ENCODE results near the gene POLR1F. TPM values are rescaled to one million over a fixed set of nuclear protein-coding genes. Genes with fewer than 3 reads are reported as not detected.
"Not testable (repeated sequence)": the region's sequence is repeated elsewhere in the genome, so short reads cannot be mapped to it uniquely, and the experiment has no call there.

POLR1F gene
- total RNA-seq, 1 experiment from 2014 or later: 55.8 TPM

DNA sequence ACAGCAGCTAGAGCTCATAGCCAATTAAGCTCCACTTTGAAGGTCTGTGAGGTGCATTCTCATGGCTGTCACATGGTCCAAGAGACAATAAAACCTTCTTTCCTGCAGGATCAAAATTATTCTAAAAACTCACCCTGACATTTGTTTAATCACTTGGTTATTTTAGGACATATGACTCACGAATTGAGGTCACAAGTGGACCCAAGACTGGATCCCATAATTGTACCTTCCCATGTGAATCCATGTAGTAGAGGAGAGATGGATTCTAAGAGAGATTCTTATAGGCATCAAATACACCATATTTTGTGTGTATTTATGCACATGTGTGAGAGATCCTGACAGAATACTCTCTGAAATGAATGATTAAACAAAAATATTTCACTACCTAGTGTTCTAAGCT, 18.1 kb downstream of the POLR1F start:
- DNase-seq (ENCODE audit: low read depth, low spot score): peak; percentile 53
- in situ Hi-C loops (cut with HindIII; ENCODE audit: low pct_unique_long_range_greater_than_20kb, low sequenced_read_pairs): no loop called here

DNA sequence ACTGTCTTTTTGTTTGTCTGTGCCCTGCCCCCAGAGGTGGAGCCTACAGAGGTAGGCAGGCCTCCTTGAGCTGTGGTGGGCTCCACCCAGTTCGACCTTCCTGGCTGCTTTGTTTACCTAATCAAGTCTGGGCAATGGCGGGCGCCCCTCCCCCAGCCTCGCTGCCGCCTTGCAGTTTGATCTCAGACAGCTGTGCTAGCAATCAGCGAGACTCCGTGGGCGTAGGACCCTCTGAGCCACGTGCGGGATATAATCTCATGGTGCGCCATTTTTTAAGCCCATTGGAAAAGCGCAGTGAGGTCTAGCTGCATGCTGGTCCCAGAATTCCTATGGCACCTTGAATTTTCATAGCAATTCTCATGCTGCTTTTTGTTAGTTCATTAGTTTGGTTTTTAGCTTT, 19.7 kb downstream of the POLR1F start:
- in situ Hi-C loops (cut with HindIII; ENCODE audit: low pct_unique_long_range_greater_than_20kb, low sequenced_read_pairs); DNase-seq (ENCODE audit: low read depth, low spot score): not testable (repeated sequence)

DNA sequence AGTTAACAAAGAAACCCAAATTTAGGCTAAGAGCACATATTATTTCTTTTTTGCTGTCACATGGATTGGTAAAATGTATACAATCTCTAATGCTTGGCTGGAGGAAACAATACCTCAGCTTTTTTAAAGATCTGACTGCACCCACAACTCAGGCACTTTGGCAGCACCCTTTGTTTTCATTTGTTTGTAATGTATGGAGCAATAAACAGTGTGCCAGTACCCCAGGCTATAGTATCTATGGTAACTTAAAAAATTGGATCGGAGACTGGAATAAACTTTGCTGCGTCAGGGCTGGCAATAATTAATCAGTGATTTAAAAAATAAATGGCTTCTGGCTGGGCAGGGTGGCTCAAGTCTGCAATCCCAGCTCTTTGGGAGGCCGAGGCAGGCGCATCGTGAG, 27.2 kb downstream of the POLR1F start:
- in situ Hi-C loops (cut with HindIII; ENCODE audit: low pct_unique_long_range_greater_than_20kb, low sequenced_read_pairs): no loop called here
- no peak for DNase-seq (ENCODE audit: low read depth, low spot score)

DNA sequence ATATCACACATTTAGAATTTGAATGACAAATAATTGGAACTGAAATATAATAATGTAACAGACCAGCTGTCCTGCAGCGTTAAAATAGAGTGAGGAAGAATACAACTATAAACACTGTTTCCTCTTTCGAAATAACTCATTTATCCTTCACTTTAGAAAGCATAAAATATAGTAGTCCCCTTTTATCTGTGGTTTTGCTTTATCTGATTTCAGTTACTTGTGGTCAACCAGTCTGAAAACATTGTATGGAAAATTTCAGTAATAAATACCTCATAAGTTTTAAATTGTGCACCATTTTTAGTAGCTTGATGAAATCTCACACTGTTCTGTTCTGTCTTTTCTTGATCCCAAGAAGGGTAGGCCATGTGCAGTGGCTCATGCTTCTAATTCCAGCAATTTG, 31.7 kb downstream of the POLR1F start:
- peak; percentile 20 for DNase-seq (ENCODE audit: low read depth, low spot score)
- in situ Hi-C loops (cut with HindIII; ENCODE audit: low pct_unique_long_range_greater_than_20kb, low sequenced_read_pairs): no loop called here

DNA sequence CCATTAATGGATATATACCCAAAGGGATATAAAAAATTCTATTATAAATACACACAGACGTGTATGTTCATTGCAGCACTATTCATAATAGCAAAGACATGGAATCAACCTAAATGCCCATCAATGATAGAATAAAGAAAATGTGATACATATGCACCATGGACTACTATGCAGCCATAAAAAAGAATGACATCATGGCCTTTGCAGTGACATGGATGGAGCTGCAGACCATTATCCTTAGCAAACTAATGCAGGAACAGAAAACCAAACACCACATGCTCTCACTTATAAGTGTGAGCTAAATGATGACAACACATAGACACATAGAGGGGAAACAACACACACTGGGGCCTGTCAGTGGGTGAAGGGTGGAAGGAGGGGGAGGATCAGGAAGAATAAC, 33.0 kb downstream of the POLR1F start:
- in situ Hi-C loops (cut with HindIII; ENCODE audit: low pct_unique_long_range_greater_than_20kb, low sequenced_read_pairs): no loop called here
- no peak for DNase-seq (ENCODE audit: low read depth, low spot score)

DNA sequence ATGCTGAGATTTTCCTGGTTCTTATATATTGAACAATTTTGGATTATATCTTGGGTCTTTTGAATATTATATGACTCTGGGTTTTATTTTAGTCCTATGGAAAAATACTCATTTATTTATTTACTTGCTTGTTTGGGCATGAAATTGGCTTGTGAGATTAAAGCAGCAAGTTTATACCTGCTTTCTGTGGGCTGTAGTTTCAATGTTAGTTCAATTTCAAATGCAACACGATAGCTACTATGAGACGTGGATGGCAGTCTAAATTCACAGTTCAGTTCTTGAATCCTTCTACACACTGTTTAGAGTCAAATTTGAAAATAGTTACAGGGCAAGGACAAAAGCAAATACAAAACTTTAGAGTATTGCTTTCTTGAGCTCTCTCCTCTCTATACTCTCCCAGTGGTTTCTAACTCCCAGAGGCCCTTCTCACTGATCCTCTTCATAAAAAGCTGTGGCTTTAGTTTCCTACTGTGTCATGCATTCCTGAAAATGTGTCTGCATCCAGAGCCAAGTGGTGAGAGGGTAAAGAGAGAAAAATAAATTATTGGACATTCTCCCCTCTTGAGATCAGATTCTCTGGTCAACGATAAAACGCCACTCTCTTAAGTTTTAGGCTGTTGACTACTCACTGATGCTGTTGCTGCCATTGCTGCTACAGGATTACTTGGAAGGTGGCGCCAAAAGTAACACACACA, 34.4 kb downstream of the POLR1F start:
- DNase-seq (ENCODE audit: low read depth, low spot score): no peak
- in situ Hi-C loops (cut with HindIII; ENCODE audit: low pct_unique_long_range_greater_than_20kb, low sequenced_read_pairs): no loop called here

DNA sequence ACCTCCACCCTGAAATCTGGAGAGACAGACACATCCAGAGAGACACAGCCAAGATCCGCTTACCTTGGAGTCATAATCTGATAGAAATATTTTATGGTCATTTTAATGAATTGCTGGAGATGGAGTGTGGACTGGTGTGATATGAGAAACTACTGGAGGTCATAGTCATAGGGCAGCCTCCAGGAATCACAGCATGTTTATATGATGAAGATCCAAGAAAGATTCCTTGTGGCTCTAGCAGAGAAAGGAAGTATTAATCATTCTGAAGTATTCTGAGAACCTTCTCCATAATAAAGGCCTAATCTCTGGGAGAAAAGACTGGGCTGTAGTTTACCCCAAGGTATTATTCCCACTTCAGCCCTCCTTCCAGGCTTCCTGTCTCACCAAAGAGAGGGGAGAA, 38.0 kb downstream of the POLR1F start:
- DNase-seq (ENCODE audit: low read depth, low spot score): no peak
- in situ Hi-C loops (cut with HindIII; ENCODE audit: low pct_unique_long_range_greater_than_20kb, low sequenced_read_pairs): no loop called here

DNA sequence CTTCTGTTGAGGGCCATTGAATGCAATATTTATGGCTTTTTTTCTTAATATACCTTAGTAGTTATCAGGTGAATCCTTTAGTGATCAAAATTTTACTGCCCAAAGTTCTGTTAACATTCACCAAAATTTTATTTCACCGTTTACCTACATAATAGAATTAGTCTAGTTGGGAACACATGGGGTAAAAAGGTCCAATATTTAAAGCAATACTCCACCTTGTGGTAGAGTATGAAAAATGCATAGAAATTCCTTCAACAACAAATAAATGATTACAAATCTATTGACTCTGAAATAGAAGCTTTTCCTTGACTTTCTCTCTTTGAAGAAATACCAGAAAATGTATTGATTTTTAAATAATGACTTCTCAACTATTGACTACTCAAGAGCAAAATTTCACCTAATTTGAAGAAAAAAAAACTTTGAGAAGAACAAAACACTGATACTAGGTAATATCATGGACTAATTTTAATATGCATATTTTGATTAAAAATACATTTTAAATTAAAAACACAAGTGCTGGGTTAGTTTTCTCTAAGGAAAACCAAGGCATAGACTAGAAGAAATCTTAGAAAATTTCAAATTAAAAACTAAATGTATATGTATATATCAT, 43.3 kb downstream of the POLR1F start:
- peak; percentile 62 for DNase-seq (ENCODE audit: low read depth, low spot score)
- in situ Hi-C loops (cut with HindIII; ENCODE audit: low pct_unique_long_range_greater_than_20kb, low sequenced_read_pairs): no loop called here

DNA sequence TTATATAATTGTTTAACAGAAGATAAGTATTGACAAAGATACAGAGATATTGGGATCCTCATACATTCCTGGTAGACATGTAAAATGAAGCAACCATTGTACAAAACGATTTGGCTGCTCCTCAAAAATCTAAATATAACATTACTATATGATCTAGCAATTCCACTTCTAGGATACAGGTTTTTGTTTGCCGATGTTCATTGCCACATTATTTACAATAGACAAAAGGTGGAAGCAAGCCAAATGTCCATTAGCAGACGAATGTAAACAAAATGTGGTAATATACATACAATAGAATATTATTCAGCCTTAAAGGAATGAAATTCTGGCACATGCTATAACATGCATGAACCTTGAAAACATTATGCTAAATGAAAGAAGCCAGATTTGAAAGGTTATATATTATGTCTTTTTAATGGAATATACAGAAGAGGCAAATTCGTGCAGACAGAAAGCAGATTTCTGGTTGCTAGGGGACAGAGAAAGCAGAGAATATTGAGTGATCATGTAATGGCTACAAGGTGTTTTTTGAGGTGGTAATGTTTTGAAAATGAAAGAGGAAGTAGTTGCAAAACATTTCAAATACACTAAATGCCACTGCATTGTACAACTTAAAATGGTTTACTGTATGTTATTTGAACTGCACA, 44.9 kb downstream of the POLR1F start:
- in situ Hi-C loops (cut with HindIII; ENCODE audit: low pct_unique_long_range_greater_than_20kb, low sequenced_read_pairs): no loop called here
- peak; percentile 51 for DNase-seq (ENCODE audit: low read depth, low spot score)

DNA sequence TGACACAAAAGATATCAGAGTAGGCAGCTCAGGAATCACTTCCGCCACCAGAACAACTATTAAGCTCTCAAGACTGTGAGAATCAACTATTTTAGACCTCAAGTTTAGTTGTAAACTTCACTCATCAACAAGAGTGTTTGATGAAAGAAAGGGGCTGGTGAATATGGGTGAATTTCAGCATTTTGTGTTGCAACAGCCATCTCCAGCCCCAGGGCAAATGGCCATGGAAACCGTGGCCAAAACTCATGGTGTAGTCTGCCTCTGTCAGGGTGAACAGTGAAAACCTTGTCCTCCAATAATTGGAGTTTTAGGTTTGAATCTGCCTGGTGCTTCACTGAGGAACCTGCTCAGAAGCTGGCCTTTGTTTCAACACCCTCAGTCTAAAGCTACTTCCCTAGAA, 60.0 kb downstream of the POLR1F start:
- in situ Hi-C loops (cut with HindIII; ENCODE audit: low pct_unique_long_range_greater_than_20kb, low sequenced_read_pairs): no loop called here
- DNase-seq (ENCODE audit: low read depth, low spot score): peak; percentile 94

Small RNA genes within 50 kb of the gene (small RNA-seq; reads per million reads assigned to genes)
- gene MIR3146: 0 reads per million in 2 experiments

Other genes with a start within 250 kb of the POLR1F start
- gene TMEM196, start 64.6 kb upstream of the POLR1F start, total RNA-seq (2014; rRNA removed; shearing (Covaris generic)): not detected in 2 replicates

Measured in SK-MEL-5 (cell line).